HepG2 (cell line): ENCODE data around the gene IRF2. TPM values are rescaled to one million over a fixed set of nuclear protein-coding genes. Genes with fewer than 3 reads are reported as not detected.

Experiments
- CBFB ChIP-seq: sonication (generic); formaldehyde crosslinking; IDR thresholded peaks from 2 replicates; pipeline ENCODE4 v1.4.0; 2020; ENCODE audit warnings: missing genetic modification reagents
- EHMT2 ChIP-seq: fragments of 200-600 bp; sonication (generic); IDR thresholded peaks from 2 replicates; pipeline ENCODE4 v1.7.0; 2017; ENCODE audit warnings: antibody characterized with exemption, low read depth, low read length, borderline replicate concordance
- FOXP1 ChIP-seq, 2 experiments: fragments of 450-650 bp in 1 of 2; IDR thresholded peaks; 2 replicates each; pipeline ENCODE4 v1.6.1; 2017 to 2018; ENCODE audit warnings: antibody characterized with exemption in 1 of 2
- FUBP1 ChIP-seq: sonication (generic); formaldehyde crosslinking; IDR thresholded peaks from 2 replicates; pipeline ENCODE4 v1.5.1; 2020; ENCODE audit warnings: missing genetic modification reagents, mild to moderate bottlenecking, borderline replicate concordance
- GABPB1 ChIP-seq: IDR thresholded peaks from 2 replicates; pipeline ENCODE4 v1.6.1; 2016; ENCODE audit warnings: mild to moderate bottlenecking, missing genetic modification reagents, moderate library complexity, missing compliant biosample characterization
- MAFK ChIP-seq, 2 experiments: IDR thresholded peaks in 1 of 2; conservative IDR thresholded peaks in 1 of 2; 2 replicates each; pipeline ENCODE4 v1.6.1; 2011; ENCODE audit warnings: improper control_type of control experiment in 2 of 2, low read length in 2 of 2
- PCBP2 ChIP-seq: fragments of 200-400 bp; formaldehyde crosslinking; optimal IDR thresholded peaks from 2 replicates; pipeline ENCODE3; 2018; ENCODE audit warnings: low read length, low read depth; ENCODE audit not compliant: poor library complexity, severe bottlenecking
- PHB2 ChIP-seq: fragments of 450-650 bp; IDR thresholded peaks from 2 replicates; pipeline ENCODE4 v1.6.1; 2018; ENCODE audit not compliant: partially characterized antibody
- POLR2AphosphoS5 ChIP-seq: IDR thresholded peaks from 2 replicates; pipeline ENCODE4 v1.6.1; 2012; ENCODE audit warnings: low read depth, low read length
- SP4 ChIP-seq: sonication (generic); formaldehyde crosslinking; IDR thresholded peaks from 2 replicates; pipeline ENCODE4 v1.8.1; 2023; ENCODE audit warnings: mild to moderate bottlenecking, missing genetic modification reagents
- SRY ChIP-seq: sonication (generic); formaldehyde crosslinking; IDR thresholded peaks from 2 replicates; pipeline ENCODE4 v1.8.0; 2022; ENCODE audit warnings: mild to moderate bottlenecking, missing genetic modification reagents
- UBTF ChIP-seq: sonication (generic); formaldehyde crosslinking; IDR thresholded peaks from 2 replicates; pipeline ENCODE4 v1.4.0; 2020; ENCODE audit warnings: mild to moderate bottlenecking, missing genetic modification reagents
- ZBTB7B ChIP-seq: sonication (generic); formaldehyde crosslinking; IDR thresholded peaks from 2 replicates; pipeline ENCODE4 v1.4.0; 2020; ENCODE audit warnings: missing genetic modification reagents
- ZNF180 ChIP-seq: sonication (generic); formaldehyde crosslinking; IDR thresholded peaks from 2 replicates; pipeline ENCODE4 v1.4.0; 2020; ENCODE audit warnings: low read depth, missing genetic modification reagents, borderline replicate concordance
- ZNF33B ChIP-seq: sonication (generic); formaldehyde crosslinking; IDR thresholded peaks from 2 replicates; pipeline ENCODE4 v1.5.1; 2020; ENCODE audit warnings: mild to moderate bottlenecking, missing genetic modification reagents
- ZNF614 ChIP-seq: IDR thresholded peaks from 2 replicates; pipeline ENCODE4 v1.6.1; 2018; ENCODE audit warnings: missing biosample characterization, missing genetic modification reagents, inconsistent platforms, borderline replicate concordance
- ZNF850 ChIP-seq: sonication (generic); formaldehyde crosslinking; conservative IDR thresholded peaks from 2 replicates; pipeline ENCODE4 v1.9.0; 2021; ENCODE audit warnings: mild to moderate bottlenecking, missing genetic modification reagents
- ZSCAN21 ChIP-seq: sonication (generic); formaldehyde crosslinking; IDR thresholded peaks from 2 replicates; pipeline ENCODE4 v1.8.0; 2022; ENCODE audit warnings: mild to moderate bottlenecking, missing genetic modification reagents, moderate library complexity, borderline replicate concordance
- polyA plus RNA-seq, 8 experiments: library from polyadenylated mRNA; depleted of rRNA in 3 of 8; stranded (reverse) in 7 of 8; unstranded in 1 of 8; fragments of >200 nt; fragmentation: Illumina TruSeq in 4 of 8; extraction: Trizol in 4 of 8; gene quantifications; 2 replicates each; pipeline versions ENCODE4 v1.2.1 to v1.2.3, GENCODE V29; 2011 to 2016; ENCODE audit warnings: low read depth in 4 of 8, missing spikeins in 1 of 8, mixed read lengths in 1 of 8; ENCODE audit not compliant: insufficient read depth in 1 of 8
- total RNA-seq, 5 experiments: library from RNA; depleted of rRNA; stranded (reverse); fragments of >200 nt; fragmentation: Illumina TruSeq; extraction: Trizol; gene quantifications; 2 replicates each; pipeline ENCODE4 v1.2.3, GENCODE V29; 2016; ENCODE audit warnings: low read depth in 1 of 5
- TF ChIP-seq, protein P1 (sequence below): IDR thresholded peaks from 2 replicates; pipeline ENCODE4 v1.6.1; 2016
- TF ChIP-seq, protein P2 (sequence below): conservative IDR thresholded peaks from 2 replicates; pipeline ENCODE4 v1.6.1; 2018; ENCODE audit warnings: missing genetic modification reagents
- TF ChIP-seq, protein P3 (sequence below): IDR thresholded peaks from 2 replicates; pipeline ENCODE4 v1.6.1; 2016; ENCODE audit warnings: low read depth, borderline replicate concordance

The IRF2 gene
- total and polyA plus RNA-seq, 2 of the 13 experiments (the other 11 are each of a cell fraction or from before 2014, with no cell fraction given) = 15.5 to 28.8 TPM

DNA sequence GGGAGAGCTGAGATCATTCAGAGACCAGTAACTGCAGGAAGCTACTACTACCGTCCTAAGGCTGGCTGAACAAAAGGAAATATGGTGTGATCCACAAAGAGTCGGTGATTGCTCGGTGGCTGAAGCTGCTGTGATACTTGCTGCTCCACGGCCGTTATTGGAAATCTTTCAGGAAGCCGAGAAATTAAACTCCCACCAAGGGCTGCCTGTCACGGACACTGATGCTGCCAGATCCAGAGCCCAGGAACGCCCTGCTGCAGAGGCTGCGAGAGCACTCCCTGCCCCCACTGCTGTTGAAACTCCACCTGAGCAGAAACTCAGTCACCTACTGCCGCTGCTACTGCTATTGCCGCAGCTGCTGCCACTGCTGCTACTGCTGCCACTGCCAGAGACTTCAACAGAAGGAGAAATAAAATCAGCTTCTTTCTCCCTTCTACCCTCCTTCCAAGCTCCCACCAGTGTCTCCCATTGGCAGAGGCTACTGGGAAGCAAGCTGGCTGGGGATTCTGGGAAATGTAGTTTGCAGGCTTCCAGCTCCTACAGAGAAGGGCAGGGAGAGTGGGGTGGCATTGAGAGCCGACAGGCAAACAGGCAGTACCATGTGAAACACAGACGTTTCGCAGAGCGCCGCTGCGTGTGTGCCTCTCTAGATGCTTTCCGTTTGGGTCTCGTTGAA, 130.7 kb downstream of the IRF2 start (continued):
- 0 out of 2 replicates have a peak, but pooled peaks have one; percentile 21 for TF ChIP-seq CBFB (CRISPR knock-in tag)
- TF ChIP-seq PCBP2 = no peak
- peak; percentile 70 for TF ChIP-seq GABPB1 (CRISPR knock-in tag)
- TF ChIP-seq SRY (CRISPR knock-in tag) = no peak
- TF ChIP-seq ZNF180 = no peak
- no peak for TF ChIP-seq ZNF33B
- TF ChIP-seq EHMT2 = no peak
- TF ChIP-seq FOXP1 (IDR thresholded peaks at IDR 0.05) = no peak
- TF ChIP-seq FOXP1 (CRISPR knock-in tag; IDR thresholded peaks at IDR 0.05) = no peak
- TF ChIP-seq FUBP1 (CRISPR knock-in tag) = no peak
- TF ChIP-seq, protein P1, sequence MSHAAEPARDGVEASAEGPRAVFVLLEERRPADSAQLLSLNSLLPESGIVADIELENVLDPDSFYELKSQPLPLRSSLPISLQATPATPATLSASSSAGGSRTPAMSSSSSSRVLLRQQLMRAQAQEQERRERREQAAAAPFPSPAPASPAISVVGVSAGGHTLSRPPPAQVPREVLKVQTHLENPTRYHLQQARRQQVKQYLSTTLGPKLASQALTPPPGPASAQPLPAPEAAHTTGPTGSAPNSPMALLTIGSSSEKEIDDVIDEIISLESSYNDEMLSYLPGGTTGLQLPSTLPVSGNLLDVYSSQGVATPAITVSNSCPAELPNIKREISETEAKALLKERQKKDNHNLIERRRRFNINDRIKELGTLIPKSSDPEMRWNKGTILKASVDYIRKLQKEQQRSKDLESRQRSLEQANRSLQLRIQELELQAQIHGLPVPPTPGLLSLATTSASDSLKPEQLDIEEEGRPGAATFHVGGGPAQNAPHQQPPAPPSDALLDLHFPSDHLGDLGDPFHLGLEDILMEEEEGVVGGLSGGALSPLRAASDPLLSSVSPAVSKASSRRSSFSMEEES = no peak
- no peak for TF ChIP-seq ZNF850 (CRISPR knock-in tag)
- no peak for TF ChIP-seq UBTF (CRISPR knock-in tag)
- TF ChIP-seq ZNF614 (CRISPR knock-in tag) = peak; percentile 30; the same call in 1 of the 2 replicates
- TF ChIP-seq, protein P2, sequence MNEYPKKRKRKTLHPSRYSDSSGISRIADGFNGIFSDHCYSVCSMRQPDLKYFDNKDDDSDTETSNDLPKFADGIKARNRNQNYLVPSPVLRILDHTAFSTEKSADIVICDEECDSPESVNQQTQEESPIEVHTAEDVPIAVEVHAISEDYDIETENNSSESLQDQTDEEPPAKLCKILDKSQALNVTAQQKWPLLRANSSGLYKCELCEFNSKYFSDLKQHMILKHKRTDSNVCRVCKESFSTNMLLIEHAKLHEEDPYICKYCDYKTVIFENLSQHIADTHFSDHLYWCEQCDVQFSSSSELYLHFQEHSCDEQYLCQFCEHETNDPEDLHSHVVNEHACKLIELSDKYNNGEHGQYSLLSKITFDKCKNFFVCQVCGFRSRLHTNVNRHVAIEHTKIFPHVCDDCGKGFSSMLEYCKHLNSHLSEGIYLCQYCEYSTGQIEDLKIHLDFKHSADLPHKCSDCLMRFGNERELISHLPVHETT (CRISPR knock-in tag) = no peak
- TF ChIP-seq MAFK (conservative IDR thresholded peaks at IDR 0.05 in 1 of 2, IDR thresholded peaks at IDR 0.05 in 1 of 2; ENCODE audit: low read length in 2 of 2) = no peak
- TF ChIP-seq ZSCAN21 (CRISPR knock-in tag) = no peak
- TF ChIP-seq, protein P3, sequence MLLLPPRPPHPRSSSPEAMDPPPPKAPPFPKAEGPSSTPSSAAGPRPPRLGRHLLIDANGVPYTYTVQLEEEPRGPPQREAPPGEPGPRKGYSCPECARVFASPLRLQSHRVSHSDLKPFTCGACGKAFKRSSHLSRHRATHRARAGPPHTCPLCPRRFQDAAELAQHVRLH = no peak
- no peak for TF ChIP-seq ZBTB7B (CRISPR knock-in tag)
- TF ChIP-seq PHB2 = no peak
- no peak for TF ChIP-seq SP4 (CRISPR knock-in tag)
- peak; percentile 67 for TF ChIP-seq POLR2AphosphoS5
